ENCODE results near the gene LAMA5.
A peak's percentile ranks its signal among the peaks of the same experiment; 100 is the strongest.
"Not testable (repeated sequence)": the region's sequence is repeated elsewhere in the genome, so short reads cannot be mapped to it uniquely, and the experiment has no call there.

Gene LAMA5

GRCh38 chr20:62376112-62377063 lies 9.3 kb upstream of the LAMA5 start:
- in situ Hi-C loops (cut with HindIII; ENCODE audit: low pct_ligation_motif_present, low pct_unique_long_range_greater_than_20kb, low sequenced_read_pairs) = no loop called here

GRCh38 chr20:62374331-62375152 lies 7.4 kb upstream of the LAMA5 start:
- DNase-seq = no peak
- in situ Hi-C loops (cut with HindIII; ENCODE audit: low pct_ligation_motif_present, low pct_unique_long_range_greater_than_20kb, low sequenced_read_pairs) = no loop called here

More at GRCh38 chr20:62376112-62377063, 9.3 kb upstream of the LAMA5 start:
- DNase-seq = no peak

DNA sequence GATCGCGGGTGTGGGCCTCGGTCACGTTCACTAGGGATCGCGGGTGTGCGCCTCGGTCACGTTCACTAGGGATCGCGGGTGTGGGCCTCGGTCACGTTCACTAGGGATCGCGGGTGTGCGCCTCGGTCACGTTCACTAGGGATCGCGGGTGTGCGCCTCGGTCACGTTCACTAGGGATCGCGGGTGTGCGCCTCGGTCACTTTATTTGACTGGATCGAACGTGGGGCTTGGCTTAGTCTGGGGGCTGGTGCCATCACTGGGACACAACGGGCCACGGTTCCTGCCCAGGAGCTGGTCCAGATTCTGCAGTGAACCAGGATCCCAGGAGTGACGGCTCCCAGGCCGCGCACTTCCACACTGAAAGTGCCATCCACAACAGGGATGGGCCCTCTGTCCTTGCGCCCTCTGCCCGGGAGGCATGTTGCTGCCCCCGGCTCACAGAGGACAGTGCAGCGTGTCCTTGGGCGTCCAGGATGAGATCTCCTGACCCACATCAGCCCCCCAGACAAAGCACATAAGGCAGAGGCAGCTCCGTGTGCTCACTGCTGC lies 6.6 kb upstream of the LAMA5 start:
- in situ Hi-C loops (cut with HindIII; ENCODE audit: low pct_ligation_motif_present, low pct_unique_long_range_greater_than_20kb, low sequenced_read_pairs); DNase-seq: not testable (repeated sequence)

DNA sequence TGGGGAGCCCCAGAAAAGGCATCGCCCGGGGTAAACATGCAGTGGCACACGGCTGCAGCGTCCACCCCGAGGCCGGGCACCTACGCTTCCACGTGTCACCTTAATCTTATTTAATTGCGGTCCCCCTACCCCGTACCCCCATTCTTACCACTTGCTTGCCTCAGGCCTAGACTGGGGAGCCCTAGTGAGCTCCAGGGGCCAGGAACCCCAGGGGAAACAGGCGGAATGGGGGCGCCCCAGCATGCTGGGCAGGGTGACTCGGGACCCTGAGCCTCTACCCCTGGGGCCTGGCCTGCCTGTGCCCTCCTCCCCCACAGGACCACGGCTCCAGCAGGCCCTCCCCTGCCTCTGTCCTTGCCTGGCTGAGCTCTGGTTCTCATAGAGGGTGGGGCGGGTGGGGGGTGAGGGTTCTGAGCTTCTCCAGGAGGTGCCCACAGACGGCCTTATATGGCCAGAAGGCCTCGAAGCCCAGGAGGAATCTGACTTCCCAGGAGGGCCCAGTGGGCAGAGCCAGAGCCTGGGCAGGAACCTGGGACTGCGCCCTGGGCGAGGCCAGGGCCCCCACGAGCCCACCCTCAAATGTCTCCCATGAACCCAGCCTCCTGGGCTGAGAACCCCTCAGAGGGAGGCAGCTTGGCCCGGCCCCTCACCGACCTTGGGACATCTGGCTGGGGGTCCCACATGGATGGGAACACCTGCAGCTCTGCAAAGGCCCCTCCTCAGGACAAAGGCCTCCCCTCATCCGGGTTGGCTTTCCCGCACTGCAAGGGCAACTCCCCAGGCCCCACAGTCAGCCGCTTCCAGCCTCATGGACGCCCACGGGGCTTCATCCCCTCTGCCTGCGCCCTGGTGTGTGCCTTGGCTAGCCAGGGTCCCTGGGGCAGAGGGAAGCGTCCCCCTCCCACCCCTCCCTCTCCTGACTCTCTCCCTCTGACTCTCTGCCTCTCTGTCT lies 5.2 kb upstream of the LAMA5 start:
- in situ Hi-C loops (cut with HindIII; ENCODE audit: low pct_ligation_motif_present, low pct_unique_long_range_greater_than_20kb, low sequenced_read_pairs) = no loop called here
- DNase-seq = no peak

- in situ Hi-C loops (cut with HindIII; ENCODE audit: low pct_ligation_motif_present, low pct_unique_long_range_greater_than_20kb, low sequenced_read_pairs) = no loop called here
- DNase-seq = no peak
Observed at GRCh38 chr20:62371588-62372041, 4.5 kb upstream of the LAMA5 start.

DNA sequence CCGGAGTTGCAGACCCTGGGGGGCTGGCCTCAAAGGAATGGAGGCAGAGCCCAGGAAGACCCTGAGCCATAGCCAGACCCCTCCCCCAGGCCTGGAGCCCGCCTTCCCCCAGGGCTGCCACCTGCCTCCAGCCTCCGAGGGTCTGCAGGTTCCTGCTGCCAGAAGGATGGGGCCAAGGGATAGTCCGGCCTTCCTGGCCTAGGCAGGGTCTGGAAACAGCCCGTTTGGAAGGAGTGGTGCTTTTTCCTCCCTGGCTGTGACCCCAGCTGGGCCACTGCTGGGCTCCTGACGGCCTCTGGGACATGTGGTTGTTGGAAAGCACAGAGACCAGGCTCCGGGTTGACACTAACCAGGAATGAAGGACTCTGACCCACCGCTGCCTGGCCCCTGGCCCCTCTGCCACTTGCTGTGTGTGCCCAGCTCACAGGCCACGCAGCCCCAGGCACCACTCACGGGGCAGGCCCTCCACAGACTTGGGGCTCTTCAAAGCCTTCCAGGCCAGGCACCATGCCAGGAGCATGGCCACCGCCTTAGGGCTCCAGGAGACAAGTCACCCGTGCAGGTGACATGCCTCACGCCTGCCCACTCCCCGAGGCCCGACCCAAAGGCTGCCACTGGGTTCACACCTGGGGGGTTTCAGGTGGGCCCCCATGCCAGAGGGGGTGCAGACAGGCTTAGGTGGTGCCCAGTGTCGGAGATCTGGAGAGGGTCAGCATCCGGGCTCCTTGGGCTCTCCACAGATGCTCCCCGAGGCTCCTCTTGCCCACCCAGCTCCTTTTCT lies 3.9 kb upstream of the LAMA5 start:
- in situ Hi-C loops (cut with HindIII; ENCODE audit: low pct_ligation_motif_present, low pct_unique_long_range_greater_than_20kb, low sequenced_read_pairs) = no loop called here
- DNase-seq = no peak

- peak; percentile 86 for DNase-seq
- in situ Hi-C loops (cut with HindIII; ENCODE audit: low pct_ligation_motif_present, low pct_unique_long_range_greater_than_20kb, low sequenced_read_pairs) = no loop called here
Observed at GRCh38 chr20:62370115-62370806, 3.1 kb upstream of the LAMA5 start.

DNA sequence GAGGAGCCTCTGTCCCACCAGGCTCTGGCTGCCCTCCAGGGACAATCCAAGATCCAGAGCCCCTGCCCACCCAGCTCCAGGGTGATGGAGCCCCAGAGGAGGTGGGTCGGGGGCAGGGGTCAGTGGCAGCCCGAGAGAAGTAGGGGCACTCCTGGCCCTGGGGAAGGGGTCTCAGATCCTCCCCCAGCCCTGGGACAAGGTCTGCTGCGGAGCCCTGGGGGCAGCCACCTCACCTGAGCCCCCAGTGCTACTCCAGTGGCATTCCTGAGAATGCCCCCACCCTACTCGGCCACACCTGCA lies 2.7 kb upstream of the LAMA5 start:
- in situ Hi-C loops (cut with HindIII; ENCODE audit: low pct_ligation_motif_present, low pct_unique_long_range_greater_than_20kb, low sequenced_read_pairs) = no loop called here
- no peak for DNase-seq

- in situ Hi-C loops (cut with HindIII; ENCODE audit: low pct_ligation_motif_present, low pct_unique_long_range_greater_than_20kb, low sequenced_read_pairs) = no loop called here
- peak; percentile 53 for DNase-seq
Observed at GRCh38 chr20:62368976-62369814, 2.1 kb upstream of the LAMA5 start.

DNA sequence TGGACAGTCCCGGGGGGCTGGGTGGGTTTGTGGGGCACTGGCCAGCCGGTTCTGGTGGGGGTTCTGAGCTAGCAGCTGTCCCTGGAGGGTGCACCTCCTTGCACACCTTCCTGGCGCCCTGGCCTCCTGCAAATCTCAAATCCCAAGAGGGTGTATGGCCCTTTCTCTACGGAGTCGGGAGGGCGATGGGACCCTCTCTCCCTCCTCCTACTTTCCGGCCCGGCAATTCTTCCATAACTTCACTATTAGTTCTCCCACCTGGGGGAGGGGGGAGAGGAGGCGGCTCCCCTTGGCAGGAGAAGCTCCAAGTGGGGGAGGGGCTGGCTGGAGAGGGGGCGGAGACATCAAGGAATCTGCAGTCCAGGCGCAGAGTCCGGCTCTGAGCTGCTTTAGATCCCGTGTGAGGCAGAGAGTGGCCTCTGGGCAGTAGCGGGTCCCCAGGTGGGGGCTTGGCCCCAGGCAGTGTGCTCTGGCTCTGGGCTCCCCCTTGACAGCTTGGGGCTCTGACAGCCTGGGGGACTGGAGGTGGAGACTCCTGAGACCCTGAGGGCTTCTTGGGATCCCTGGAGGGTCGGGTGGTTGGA lies 1.4 kb upstream of the LAMA5 start:
- DNase-seq = no peak
- in situ Hi-C loops (cut with HindIII; ENCODE audit: low pct_ligation_motif_present, low pct_unique_long_range_greater_than_20kb, low sequenced_read_pairs) = no loop called here

DNA sequence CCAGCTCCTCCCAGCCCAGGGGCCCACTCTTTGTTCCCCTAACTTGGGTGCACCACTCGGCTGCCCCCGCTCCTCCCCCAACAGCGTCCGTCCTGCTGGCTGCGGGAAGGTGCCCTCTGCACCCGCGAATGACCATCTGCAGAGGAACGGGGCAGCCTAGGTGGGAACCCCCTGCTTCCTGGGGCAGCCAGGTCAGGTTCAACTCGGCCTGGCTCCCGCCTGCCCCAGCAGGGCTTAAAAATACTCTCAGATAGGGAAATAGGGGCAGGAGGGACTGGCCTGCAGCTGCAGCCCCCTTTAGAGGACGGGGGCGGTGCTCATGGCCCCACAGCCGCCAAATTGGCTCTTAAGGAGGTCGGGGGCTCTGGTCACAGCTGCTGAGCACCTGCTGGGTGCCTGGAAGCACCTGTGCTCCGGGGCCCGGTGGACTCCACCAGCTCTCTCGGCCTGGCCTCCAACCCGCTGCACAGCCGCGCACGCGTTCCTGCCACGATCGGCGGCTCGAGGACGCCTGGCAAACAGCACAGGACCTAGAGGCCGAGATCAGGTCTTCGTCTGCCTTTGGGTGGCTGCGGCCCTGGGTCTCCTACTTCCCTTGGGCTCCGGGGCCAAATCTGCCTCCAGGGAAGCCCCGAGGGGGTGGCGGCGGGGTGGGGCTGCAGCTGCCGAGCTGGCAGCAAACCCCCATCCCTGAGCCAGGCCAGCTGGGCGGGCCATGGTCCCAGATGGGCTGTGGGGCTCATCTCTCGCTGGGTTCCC lies 700 bp upstream of the LAMA5 start:
- in situ Hi-C loops (cut with HindIII; ENCODE audit: low pct_ligation_motif_present, low pct_unique_long_range_greater_than_20kb, low sequenced_read_pairs) = no loop called here
- DNase-seq = peak; percentile 51

GRCh38 chr20:62366370-62367135 lies 559 bp downstream of the LAMA5 start:
- no peak for DNase-seq
- in situ Hi-C loops (cut with HindIII; ENCODE audit: low pct_ligation_motif_present, low pct_unique_long_range_greater_than_20kb, low sequenced_read_pairs) = no loop called here

DNA sequence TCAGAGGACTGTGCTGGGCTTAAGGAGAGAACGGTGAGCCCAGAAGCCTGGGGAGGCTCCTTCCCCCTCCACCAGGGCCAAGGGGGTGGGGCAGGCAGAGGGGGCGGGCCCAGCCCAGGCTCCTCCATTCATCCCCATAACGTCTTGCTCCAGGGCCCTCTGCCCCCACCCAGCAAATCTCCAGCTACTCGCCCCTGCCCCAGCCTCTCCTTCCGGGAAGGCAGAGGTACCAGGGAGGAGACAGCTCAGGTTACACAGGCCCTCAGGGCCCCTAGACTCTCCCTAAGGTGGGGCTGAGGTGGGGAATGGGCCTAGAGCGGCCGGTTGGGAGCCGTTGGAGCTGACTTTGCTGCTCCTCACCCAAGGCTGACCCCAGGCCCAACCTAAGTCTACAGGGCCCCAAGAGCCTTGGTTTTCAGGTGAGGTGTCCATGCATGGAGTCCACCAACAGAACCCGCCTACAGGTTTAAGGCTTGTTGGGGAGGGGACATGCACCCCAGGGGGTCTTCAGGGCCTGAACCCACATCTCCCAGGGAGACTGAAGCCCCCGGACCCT lies 1.2 kb downstream of the LAMA5 start:
- no peak for DNase-seq

More for the DNA sequence above, 1.2 kb downstream of the LAMA5 start:
- in situ Hi-C loops (cut with HindIII; ENCODE audit: low pct_ligation_motif_present, low pct_unique_long_range_greater_than_20kb, low sequenced_read_pairs) = no loop called here
